ENCODE measurements around the gene EIF3L.

The EIF3L gene

DNA sequence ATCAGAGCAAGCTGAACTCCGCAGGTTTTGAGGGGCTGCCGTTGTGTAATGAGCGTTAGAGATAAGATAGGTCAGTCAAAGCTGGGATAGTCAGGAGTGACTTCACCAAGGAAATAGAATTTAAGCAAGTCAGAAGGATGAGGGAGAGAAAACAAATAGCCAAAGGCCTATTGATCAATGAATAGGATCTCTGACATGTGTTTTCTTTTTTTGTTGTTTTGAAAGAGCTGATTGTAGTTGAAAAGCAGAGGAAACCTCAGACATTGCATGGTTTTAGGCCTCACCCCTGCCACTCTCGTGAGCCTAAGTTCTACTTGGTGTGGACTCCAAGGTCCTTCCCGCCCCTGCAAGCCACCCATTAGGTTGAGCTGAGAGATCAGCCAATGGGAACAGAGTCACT lies 3.2 kb downstream of the EIF3L start:
- Histone ChIP-seq H3K4me3 (ENCODE audit: low read depth in 1 of 2, low read length in 2 of 2) (no peak overlapping the region), H3K9ac (ENCODE audit: low read depth in 1 of 2, low read length in 2 of 2) (no peak overlapping the region), H3K9me3 (ENCODE audit: control insufficient read depth in 1 of 2, low read length in 2 of 2) (no peaks in the 10 kb centered on the region), H3K4me1 (ENCODE audit: control insufficient read depth in 1 of 2, insufficient read depth in 2 of 2, low read length in 2 of 2) (peaks cover 14 to 15% of the 10 kb centered on the region in 2 donors), H3K36me3 (ENCODE audit: control insufficient read depth in 1 of 2, insufficient read depth in 2 of 2, low read length in 2 of 2) (peaks cover 18 to 54% of the 10 kb centered on the region in 2 donors), H3K27ac (ENCODE audit: low read depth, low read length) (no peak overlapping the region), H3K27me3 (ENCODE audit: control insufficient read depth in 1 of 2, insufficient read depth in 2 of 2, low read length in 2 of 2) (no peaks in the 10 kb centered on the region)

DNA sequence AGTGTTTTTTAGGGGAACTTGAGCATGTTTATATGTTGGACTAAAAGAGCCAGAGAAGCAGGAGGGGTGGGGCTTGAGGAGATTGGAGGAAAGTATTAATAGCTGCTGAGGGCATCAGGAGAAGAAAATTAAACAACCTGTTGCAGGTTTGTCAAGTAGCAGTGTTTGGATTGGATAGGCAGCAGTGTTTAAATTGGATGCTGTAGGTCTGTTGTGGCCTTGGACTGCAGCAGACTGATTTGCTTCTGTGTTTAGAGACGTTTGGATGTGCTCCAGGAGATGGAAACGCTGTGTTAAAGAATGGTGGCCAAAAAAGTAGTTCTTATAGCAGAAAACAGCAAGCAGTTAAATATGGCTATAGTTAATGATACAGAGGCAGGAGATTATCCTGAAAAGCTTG lies 5.7 kb downstream of the EIF3L start:
- H3K4me1 ChIP-seq (ENCODE audit: control insufficient read depth in 1 of 2, insufficient read depth in 2 of 2, low read length in 2 of 2), result peaks cover 3 to 9% of the 10 kb centered on the region in 2 donors
- H3K27me3 ChIP-seq (ENCODE audit: control insufficient read depth in 1 of 2, insufficient read depth in 2 of 2, low read length in 2 of 2), result no peaks in the 10 kb centered on the region
- no peak overlapping the region for H3K4me3 ChIP-seq (ENCODE audit: low read depth in 1 of 2, low read length in 2 of 2)
- H3K27ac ChIP-seq (ENCODE audit: low read depth, low read length), result no peak overlapping the region
- H3K9me3 ChIP-seq (ENCODE audit: control insufficient read depth in 1 of 2, low read length in 2 of 2), result no peaks in the 10 kb centered on the region
- no peak overlapping the region for H3K9ac ChIP-seq (ENCODE audit: low read depth in 1 of 2, low read length in 2 of 2)
- H3K36me3 ChIP-seq (ENCODE audit: control insufficient read depth in 1 of 2, insufficient read depth in 2 of 2, low read length in 2 of 2), result peaks cover 28 to 71% of the 10 kb centered on the region in 2 donors

DNA sequence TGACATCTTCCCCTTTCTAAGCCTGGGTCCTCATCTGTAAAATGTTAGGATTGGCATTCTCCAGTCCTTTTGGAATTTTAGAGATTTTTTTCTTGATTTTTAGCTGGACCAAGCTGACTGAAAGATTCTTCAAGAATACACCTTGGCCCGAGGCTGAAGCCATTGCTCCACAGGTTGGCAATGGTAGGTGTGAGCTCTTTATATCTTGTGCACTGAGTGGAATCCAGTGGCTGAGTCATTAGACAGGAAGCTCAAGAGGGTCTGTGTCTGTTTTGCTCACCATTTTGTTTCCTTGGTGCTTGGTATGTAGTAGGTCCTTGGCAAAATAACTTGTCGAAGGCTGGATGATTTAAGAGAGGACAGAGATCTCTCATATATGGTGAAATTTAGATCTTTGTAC lies 6.2 kb downstream of the EIF3L start:
- no peak overlapping the region for H3K27ac ChIP-seq (ENCODE audit: low read depth, low read length)
- H3K9me3 ChIP-seq (ENCODE audit: control insufficient read depth in 1 of 2, low read length in 2 of 2), result no peaks in the 10 kb centered on the region
- H3K9ac ChIP-seq (ENCODE audit: low read depth in 1 of 2, low read length in 2 of 2), result no peak overlapping the region
- peaks cover 31 to 75% of the 10 kb centered on the region in 2 donors for H3K36me3 ChIP-seq (ENCODE audit: control insufficient read depth in 1 of 2, insufficient read depth in 2 of 2, low read length in 2 of 2)
- H3K4me3 ChIP-seq (ENCODE audit: low read depth in 1 of 2, low read length in 2 of 2), result no peak overlapping the region
- no peaks in the 10 kb centered on the region for H3K27me3 ChIP-seq (ENCODE audit: control insufficient read depth in 1 of 2, insufficient read depth in 2 of 2, low read length in 2 of 2)
- H3K4me1 ChIP-seq (ENCODE audit: control insufficient read depth in 1 of 2, insufficient read depth in 2 of 2, low read length in 2 of 2), result peaks cover 0 to 6% of the 10 kb centered on the region in 2 donors

DNA sequence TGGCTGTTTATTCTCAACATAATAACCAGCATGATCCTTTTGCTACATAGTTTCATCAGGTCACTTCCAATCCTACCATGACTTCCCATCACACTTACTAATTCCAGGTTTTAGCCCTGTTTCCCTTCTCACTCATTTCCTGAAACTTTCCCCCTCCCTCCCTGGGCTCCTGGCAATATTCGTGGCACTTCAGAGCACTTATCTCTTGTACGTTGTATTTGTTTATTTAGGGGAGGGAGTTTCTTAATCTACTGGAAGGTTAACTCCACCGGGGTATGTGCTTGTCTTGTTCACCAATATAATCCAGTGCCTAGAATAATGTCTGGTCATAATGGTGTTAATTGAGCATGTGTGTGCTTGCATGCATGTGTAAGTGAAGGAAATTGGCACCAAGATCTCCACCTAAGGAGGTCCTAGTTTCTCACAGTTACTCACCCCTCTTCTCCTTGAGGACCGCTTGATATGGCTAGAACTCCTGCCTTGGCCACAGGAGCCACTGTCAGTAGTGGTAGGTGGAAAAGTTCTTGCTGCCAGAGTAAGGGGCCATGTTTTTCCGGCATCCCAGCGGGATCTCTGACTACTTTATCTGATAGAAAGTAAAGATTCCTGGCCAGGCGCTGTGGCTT lies 11.7 kb downstream of the EIF3L start:
- H3K9me3 ChIP-seq (ENCODE audit: control insufficient read depth in 1 of 2, low read length in 2 of 2), result no peaks in the 10 kb centered on the region
- no peak overlapping the region for H3K9ac ChIP-seq (ENCODE audit: low read depth in 1 of 2, low read length in 2 of 2)
- no peaks in the 10 kb centered on the region for H3K27me3 ChIP-seq (ENCODE audit: control insufficient read depth in 1 of 2, insufficient read depth in 2 of 2, low read length in 2 of 2)
- H3K4me1 ChIP-seq (ENCODE audit: control insufficient read depth in 1 of 2, insufficient read depth in 2 of 2, low read length in 2 of 2), result peaks cover 5 to 10% of the 10 kb centered on the region in 2 donors
- no peak overlapping the region for H3K4me3 ChIP-seq (ENCODE audit: low read depth in 1 of 2, low read length in 2 of 2)
- H3K27ac ChIP-seq (ENCODE audit: low read depth, low read length), result no peak overlapping the region
- peaks cover 35 to 77% of the 10 kb centered on the region in 2 donors for H3K36me3 ChIP-seq (ENCODE audit: control insufficient read depth in 1 of 2, insufficient read depth in 2 of 2, low read length in 2 of 2)

DNA sequence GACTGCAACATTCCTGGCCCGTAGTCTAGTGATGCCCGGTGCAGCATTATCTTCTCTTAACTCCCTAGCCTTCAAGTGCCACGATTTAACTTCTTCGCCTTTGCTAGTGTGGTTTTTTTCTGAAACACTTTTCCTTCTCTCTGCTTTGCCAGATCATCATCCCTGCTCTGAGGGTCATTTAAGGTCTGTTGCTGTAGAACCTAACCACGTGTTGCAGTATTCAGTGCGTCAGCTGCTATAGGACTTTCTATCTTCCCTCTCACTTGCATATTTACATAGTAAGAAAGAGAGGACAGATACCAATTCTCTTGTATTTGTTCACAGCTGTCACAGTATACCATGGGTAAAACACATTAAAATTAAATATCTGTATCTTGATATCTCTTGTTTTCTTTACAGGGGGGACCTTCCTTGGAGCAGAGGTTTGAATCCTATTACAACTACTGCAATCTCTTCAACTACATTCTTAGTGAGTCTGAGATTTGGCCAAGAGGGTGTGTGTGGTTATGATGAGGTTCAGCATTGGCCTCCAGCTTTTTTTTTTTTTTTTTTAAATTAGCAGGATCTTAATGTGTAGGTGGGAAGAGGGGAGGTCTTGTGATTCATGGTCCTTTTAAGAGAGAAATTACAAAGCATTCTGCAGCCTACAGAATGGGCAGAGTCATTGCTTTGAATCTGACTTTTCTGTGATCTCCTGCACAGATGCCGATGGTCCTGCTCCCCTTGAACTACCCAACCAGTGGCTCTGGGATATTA lies 13.5 kb downstream of the EIF3L start:
- no peak overlapping the region for H3K27ac ChIP-seq (ENCODE audit: low read depth, low read length)
- H3K9me3 ChIP-seq (ENCODE audit: control insufficient read depth in 1 of 2, low read length in 2 of 2), result no peaks in the 10 kb centered on the region
- H3K9ac ChIP-seq (ENCODE audit: low read depth in 1 of 2, low read length in 2 of 2), result no peak overlapping the region
- H3K4me3 ChIP-seq (ENCODE audit: low read depth in 1 of 2, low read length in 2 of 2), result no peak overlapping the region
- no peaks in the 10 kb centered on the region for H3K27me3 ChIP-seq (ENCODE audit: control insufficient read depth in 1 of 2, insufficient read depth in 2 of 2, low read length in 2 of 2)
- H3K36me3 ChIP-seq (ENCODE audit: control insufficient read depth in 1 of 2, insufficient read depth in 2 of 2, low read length in 2 of 2), result peaks cover 38 to 77% of the 10 kb centered on the region in 2 donors
- H3K4me1 ChIP-seq (ENCODE audit: control insufficient read depth in 1 of 2, insufficient read depth in 2 of 2, low read length in 2 of 2), result peaks cover 5 to 10% of the 10 kb centered on the region in 2 donors

DNA sequence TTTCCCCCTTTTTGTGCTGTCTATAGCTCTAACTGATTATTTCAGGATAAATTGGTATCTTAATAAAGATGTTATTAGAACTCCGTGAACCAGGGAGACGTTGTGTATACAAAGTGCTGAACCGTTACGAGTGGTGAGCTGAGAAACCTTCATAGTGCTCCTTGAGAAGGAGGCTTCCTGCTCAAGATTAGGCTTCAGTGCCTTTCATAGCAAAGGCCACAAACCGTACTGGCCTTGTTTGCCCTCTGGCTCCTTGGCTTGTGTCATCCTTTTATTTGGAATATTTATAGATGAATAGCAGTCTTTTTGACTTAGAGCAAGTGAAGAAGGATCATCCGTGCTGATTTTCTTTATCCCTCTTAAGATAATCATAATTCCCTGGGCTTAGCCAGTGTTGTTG lies 16.3 kb downstream of the EIF3L start:
- Histone ChIP-seq H3K9ac (ENCODE audit: low read depth in 1 of 2, low read length in 2 of 2) (no peak overlapping the region), H3K4me3 (ENCODE audit: low read depth in 1 of 2, low read length in 2 of 2) (no peak overlapping the region), H3K27ac (ENCODE audit: low read depth, low read length) (no peak overlapping the region), H3K27me3 (ENCODE audit: control insufficient read depth in 1 of 2, insufficient read depth in 2 of 2, low read length in 2 of 2) (no peaks in the 10 kb centered on the region), H3K36me3 (ENCODE audit: control insufficient read depth in 1 of 2, insufficient read depth in 2 of 2, low read length in 2 of 2) (peaks cover 37 to 76% of the 10 kb centered on the region in 2 donors), H3K9me3 (ENCODE audit: control insufficient read depth in 1 of 2, low read length in 2 of 2) (no peaks in the 10 kb centered on the region), H3K4me1 (ENCODE audit: control insufficient read depth in 1 of 2, insufficient read depth in 2 of 2, low read length in 2 of 2) (peaks cover 5 to 10% of the 10 kb centered on the region in 2 donors)

DNA sequence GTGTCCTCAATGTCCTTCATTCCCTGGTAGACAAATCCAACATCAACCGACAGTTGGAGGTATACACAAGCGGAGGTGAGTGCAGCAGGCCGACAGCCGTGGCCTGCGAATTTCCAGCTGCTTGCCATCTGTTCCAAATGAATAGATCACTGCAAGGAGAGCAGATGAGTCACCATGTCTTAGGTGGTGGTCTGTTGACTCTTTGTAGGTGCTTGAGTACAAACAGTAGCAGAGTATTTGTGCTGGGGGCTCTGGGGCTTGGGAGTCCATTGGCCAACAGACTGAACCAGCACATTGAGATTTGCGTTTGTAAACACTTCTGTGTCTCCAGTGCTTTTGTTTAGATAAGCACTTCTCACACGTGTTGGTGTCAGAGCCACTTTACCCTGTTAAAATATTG lies 21.1 kb downstream of the EIF3L start:
- H3K4me3 ChIP-seq (ENCODE audit: low read depth in 1 of 2, low read length in 2 of 2), result no peak overlapping the region
- H3K4me1 ChIP-seq (ENCODE audit: control insufficient read depth in 1 of 2, insufficient read depth in 2 of 2, low read length in 2 of 2), result no peaks in the 10 kb centered on the region
- H3K36me3 ChIP-seq (ENCODE audit: control insufficient read depth in 1 of 2, insufficient read depth in 2 of 2, low read length in 2 of 2), result peaks cover 44 to 73% of the 10 kb centered on the region in 2 donors
- H3K27ac ChIP-seq (ENCODE audit: low read depth, low read length), result no peak overlapping the region
- H3K27me3 ChIP-seq (ENCODE audit: control insufficient read depth in 1 of 2, insufficient read depth in 2 of 2, low read length in 2 of 2), result no peaks in the 10 kb centered on the region
- no peaks in the 10 kb centered on the region for H3K9me3 ChIP-seq (ENCODE audit: control insufficient read depth in 1 of 2, low read length in 2 of 2)
- no peak overlapping the region for H3K9ac ChIP-seq (ENCODE audit: low read depth in 1 of 2, low read length in 2 of 2)

DNA sequence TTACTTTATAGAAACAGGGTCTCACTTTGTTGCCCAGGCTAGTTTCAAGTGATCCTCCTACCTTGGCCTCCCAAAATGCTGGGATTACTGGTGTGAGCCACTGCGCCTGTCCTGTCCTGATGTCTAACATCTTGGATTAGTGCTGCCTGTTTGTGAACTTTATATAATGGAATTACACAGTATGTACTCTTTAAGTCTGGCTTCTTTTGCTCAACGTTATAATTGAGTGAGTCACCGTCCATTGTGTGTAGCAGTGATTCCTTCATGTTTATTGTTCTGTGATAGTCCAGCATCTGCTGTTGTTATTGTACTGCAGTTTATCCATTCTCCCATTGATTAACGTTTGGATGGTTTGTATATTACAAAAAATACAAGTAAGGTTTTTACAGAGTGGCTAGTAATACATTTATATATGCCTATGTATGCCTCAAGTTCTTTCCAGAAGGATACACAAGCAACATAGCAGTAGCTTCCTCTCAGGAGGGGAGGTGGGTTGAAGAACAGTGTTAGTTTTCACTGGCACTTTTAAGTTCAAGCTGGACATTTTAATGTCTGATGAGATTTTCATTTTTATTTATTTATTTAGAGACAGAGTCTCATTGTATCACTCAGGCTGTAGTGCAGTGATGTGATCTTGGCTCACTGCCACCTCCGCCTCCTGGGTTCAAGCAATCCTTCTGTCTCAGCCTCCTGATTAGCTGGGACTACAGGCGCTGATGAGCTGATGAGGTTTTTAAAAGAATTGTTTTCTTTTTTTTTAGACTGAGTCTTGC lies 31.6 kb downstream of the EIF3L start:
- Histone ChIP-seq H3K9me3 (ENCODE audit: control insufficient read depth in 1 of 2, low read length in 2 of 2) (no peaks in the 10 kb centered on the region), H3K27me3 (ENCODE audit: control insufficient read depth in 1 of 2, insufficient read depth in 2 of 2, low read length in 2 of 2) (no peaks in the 10 kb centered on the region), H3K4me1 (ENCODE audit: control insufficient read depth in 1 of 2, insufficient read depth in 2 of 2, low read length in 2 of 2) (no peaks in the 10 kb centered on the region), H3K27ac (ENCODE audit: low read depth, low read length) (no peak overlapping the region), H3K4me3 (ENCODE audit: low read depth in 1 of 2, low read length in 2 of 2) (no peak overlapping the region), H3K9ac (ENCODE audit: low read depth in 1 of 2, low read length in 2 of 2) (no peak overlapping the region), H3K36me3 (ENCODE audit: control insufficient read depth in 1 of 2, insufficient read depth in 2 of 2, low read length in 2 of 2) (peaks cover 28 to 72% of the 10 kb centered on the region in 2 donors)

DNA sequence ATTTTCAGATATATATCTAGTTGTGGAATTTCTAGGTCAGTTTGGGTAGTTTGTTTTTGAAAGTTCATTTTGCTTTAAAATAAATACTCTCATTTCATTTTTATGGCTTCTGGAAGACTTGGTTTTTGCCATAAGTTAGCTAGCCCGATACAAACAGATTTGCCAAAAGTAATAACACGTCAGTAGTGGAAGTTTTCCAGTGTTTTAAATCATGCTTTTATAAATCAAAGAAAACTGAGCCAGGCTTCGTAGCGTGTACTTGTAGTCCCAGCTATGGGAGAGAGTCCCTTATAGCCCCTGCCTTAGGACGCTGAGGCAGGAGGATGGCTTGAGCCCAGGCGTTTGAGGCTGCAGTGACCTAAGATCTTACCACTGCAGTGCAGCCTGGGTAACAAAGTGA lies 35.2 kb downstream of the EIF3L start:
- no peak overlapping the region for H3K27ac ChIP-seq (ENCODE audit: low read depth, low read length)
- no peaks in the 10 kb centered on the region for H3K4me1 ChIP-seq (ENCODE audit: control insufficient read depth in 1 of 2, insufficient read depth in 2 of 2, low read length in 2 of 2)
- no peaks in the 10 kb centered on the region for H3K9me3 ChIP-seq (ENCODE audit: control insufficient read depth in 1 of 2, low read length in 2 of 2)
- H3K4me3 ChIP-seq (ENCODE audit: low read depth in 1 of 2, low read length in 2 of 2), result no peak overlapping the region
- H3K27me3 ChIP-seq (ENCODE audit: control insufficient read depth in 1 of 2, insufficient read depth in 2 of 2, low read length in 2 of 2), result no peaks in the 10 kb centered on the region
- H3K9ac ChIP-seq (ENCODE audit: low read depth in 1 of 2, low read length in 2 of 2), result no peak overlapping the region
- peaks cover 20 to 69% of the 10 kb centered on the region in 2 donors for H3K36me3 ChIP-seq (ENCODE audit: control insufficient read depth in 1 of 2, insufficient read depth in 2 of 2, low read length in 2 of 2)
